Coronary artery (tissue), 2 donors: ENCODE results near the gene SCD5.

Experiments used
- DNase-seq: peaks from one replicate; pipeline ENCODE4 v3.0.0-alpha.2; 2017; ENCODE audit warnings: low spot score
- H3K27ac ChIP-seq, 2 donors: fragments of 200-600 bp; sonication (generic); one replicate each; pipeline ENCODE4 v1.5.1; 2016 to 2019
- H3K4me3 ChIP-seq: fragments of 200-600 bp; sonication (generic); 2 replicates; pipeline ENCODE4 v1.5.1; 2016; ENCODE audit warnings: mild to moderate bottlenecking, moderate library complexity
- TF ChIP-seq, protein P1 (sequence below): fragments of 200-600 bp; sonication (generic); IDR thresholded peaks from one replicate; pipeline ENCODE4 v1.5.1; 2019; ENCODE audit warnings: antibody characterized with exemption

SCD5 gene

DNA sequence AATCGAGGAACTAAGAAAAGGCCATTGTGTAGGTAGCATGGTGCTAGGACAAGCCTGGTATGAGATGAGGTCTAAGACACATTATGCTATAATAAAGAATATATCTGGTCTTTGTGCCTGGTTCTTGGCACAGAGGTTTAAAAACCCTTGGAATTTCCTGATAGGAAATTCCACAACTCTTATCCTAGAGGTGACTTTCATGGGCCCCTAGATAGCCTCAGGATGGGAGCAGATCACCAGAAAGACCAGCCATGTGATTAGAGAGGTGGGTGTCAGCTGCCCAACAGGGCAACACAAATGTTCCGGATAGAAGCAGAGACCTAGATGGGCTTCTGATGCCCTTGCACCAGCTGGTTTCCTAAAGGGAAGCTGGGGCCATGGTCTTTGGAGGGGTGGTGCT is 107.2 kb downstream of the SCD5 start:
- no peak overlapping the region for H3K27ac ChIP-seq
- TF ChIP-seq, protein P1, sequence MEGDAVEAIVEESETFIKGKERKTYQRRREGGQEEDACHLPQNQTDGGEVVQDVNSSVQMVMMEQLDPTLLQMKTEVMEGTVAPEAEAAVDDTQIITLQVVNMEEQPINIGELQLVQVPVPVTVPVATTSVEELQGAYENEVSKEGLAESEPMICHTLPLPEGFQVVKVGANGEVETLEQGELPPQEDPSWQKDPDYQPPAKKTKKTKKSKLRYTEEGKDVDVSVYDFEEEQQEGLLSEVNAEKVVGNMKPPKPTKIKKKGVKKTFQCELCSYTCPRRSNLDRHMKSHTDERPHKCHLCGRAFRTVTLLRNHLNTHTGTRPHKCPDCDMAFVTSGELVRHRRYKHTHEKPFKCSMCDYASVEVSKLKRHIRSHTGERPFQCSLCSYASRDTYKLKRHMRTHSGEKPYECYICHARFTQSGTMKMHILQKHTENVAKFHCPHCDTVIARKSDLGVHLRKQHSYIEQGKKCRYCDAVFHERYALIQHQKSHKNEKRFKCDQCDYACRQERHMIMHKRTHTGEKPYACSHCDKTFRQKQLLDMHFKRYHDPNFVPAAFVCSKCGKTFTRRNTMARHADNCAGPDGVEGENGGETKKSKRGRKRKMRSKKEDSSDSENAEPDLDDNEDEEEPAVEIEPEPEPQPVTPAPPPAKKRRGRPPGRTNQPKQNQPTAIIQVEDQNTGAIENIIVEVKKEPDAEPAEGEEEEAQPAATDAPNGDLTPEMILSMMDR = no peak
- no peak overlapping the region for H3K4me3 ChIP-seq
- DNase-seq = no peak

DNA sequence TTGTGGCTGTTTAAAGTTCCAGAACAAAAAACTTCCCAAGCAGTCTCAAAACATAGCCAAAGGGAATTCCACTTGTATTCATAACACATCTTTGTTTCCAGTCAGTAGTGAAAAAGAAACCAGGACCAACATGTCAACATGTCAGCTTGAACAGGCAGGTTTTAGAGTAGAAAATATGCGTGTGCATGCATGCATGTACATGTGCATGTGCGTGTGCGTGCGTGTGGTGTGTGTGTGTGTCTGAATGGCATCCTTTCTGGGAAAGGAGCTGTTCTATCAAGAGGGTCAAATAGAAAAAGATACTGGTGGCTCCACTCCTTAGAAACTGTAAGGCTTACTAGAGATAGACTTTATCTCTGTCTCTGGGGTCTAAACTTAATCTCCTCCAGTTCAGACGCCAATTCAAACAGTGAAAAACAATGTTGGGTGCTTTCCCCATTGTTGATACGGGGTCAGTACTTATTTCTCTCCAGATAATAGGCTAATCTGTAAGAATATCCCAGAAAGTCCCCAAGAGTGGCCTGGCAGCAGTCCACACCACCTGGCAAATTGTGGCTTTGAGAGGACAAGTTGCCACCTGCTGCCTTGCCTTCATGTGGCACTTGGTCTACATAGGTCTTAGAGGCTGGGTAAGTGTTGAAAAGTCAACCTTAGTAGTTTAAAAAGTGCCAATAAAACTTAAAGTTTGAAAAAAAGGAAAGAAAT is 110.4 kb downstream of the SCD5 start:
- DNase-seq = no peak
- Histone ChIP-seq H3K27ac (no peak overlapping the region), H3K4me3 (no peak overlapping the region)
- TF ChIP-seq, protein P1 = no peak

DNA sequence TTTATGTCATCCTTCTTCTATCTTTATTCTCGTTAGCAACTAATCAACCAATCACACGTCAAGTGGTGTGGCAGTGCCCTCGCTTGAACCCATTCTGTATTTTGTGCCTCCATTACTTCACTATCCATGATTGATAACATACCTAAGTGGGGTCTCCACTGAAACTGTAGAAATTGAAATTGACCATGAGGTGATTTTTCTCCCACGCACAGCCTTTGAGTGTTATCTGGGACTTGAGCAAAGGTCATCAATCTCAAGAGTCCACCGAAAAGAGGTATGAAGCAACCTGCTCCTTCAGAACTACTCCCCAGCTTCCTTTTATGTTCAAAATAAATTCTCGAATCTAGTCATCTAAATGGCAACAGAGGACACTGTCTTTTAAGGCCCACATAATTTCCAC is 111.1 kb downstream of the SCD5 start:
- TF ChIP-seq, protein P1 = no peak
- Histone ChIP-seq H3K27ac (no peak overlapping the region), H3K4me3 (no peak overlapping the region)
- DNase-seq = no peak

DNA sequence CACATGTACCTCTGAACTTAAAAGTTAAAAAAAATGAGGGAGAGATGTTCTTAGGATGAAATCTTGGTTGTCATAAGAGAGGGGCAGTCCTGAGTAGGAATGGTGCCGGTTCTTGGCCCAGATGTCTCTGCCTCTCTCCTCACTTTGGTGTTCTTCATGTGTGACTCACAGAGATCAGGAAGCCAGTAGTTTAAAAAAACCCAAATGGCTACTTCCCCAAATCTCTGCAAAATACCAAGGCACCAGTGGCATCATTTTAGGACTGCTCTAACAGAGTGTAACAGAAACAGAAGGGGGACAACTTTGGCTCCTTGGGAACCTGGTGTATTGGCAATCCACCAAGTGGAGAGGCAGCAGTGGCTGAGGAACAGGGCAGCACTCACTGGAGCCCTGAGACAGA is 116.8 kb downstream of the SCD5 start:
- TF ChIP-seq, protein P1 = no peak
- Histone ChIP-seq H3K27ac (no peak overlapping the region), H3K4me3 (no peak overlapping the region)
- no peak for DNase-seq

DNA sequence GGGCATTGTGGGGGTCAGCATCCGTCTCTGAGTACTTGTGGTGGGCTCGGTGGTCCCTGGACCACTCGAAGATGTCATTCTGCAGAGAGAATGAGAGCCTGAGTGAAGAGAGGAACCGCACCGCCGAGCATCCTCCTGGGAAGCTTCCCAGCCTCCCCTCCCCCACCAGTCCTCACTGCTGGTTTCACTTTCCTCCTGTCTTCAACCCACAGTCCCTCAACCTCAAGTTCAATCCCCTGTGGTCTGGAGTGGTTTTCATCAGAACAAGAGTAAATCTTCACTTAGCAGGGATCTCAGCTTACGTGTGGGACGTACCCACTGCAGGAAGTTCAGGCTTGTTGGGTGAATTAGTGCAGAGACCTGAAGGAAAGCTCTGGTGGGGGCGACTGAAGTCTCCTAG is 117.8 kb downstream of the SCD5 start:
- Histone ChIP-seq H3K27ac (no peak overlapping the region), H3K4me3 (no peak overlapping the region)
- TF ChIP-seq, protein P1 = no peak
- no peak for DNase-seq

DNA sequence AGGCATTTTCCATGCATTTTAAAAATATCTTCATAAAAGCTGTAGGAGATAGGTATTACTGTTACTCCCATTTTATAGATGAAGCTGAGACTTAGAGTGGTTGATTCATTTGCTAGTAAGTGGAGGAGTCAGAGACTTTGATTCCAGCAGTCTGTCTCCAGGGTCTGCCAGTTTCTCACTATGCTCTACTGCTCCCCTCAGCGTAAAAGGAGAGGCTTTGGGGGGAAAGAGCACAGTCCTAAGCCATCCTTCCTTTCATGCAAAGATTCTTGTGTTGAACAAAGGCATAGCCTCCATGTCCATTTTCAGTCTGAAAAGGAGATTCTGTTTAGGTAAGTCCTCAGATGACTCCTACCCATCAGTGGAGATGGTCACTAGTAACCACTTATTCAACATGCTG is 119.1 kb downstream of the SCD5 start:
- no peak for DNase-seq
- no peak overlapping the region for H3K27ac ChIP-seq
- H3K4me3 ChIP-seq = no peak overlapping the region
- TF ChIP-seq, protein P1 = no peak

DNA sequence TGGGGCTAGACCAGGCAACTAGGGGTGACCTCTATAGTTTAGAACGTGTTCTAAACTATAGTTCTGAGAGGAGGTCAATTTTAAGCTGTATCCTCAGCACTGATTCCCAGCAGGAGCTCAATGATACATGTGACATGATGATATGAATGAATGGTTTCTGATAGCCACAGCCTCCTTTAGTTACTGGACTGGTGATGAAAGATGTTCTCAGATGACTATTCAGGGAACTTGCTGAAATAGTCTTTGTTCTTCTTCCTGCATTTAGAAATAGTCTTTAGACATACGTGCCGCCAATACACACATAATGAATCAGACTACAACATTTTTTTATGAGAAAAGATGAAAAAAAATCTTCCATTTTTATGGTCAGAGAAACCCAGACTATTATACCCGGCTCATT is 120.5 kb downstream of the SCD5 start:
- H3K27ac ChIP-seq = no peak overlapping the region
- H3K4me3 ChIP-seq = no peak overlapping the region
- TF ChIP-seq, protein P1 = no peak
- no peak for DNase-seq
